ENCODE data around the gene EML1.

The EML1 gene

DNA sequence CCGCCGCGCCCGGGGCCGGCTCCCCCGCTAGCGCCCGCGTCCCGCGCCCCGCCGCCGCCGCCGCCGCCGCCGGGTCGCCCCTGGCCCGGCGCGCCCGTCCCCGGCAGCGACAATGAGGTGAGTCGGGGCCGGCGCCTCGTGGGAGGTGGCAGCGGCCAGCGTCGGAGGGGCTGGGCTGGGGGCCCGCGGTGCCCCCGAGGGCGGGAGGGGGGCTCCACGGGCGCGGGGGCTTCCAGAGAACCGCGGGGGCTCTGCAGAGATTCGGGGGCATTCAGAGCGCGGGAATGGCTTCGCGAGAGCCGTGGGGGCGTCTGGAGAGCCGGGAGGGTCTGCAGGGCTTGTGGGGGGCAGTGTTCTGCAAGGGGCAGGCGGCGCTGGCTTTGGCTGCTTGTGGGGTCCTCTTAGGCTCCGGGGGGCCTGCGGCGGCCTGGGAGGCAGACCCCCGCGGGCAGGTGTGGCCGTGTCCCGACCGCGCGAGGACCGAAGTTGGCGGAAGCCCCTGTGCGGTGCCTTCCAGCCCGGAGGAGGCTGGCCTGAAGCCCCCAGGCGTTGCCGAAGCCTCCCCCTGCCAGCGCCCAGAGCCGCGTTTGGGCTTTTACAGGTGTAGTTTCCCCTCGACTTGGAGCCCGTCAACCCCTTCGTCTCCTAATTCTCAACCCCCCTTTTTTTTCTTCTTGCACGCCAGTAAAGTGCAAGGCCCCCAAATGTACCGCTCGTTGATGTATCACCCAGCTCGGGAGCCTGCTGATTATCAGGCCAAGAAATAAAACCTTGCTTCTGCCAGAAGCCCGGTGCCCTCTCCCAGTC lies 178.9 kb downstream of the EML1 start:
- peak; percentile 12 for DNase-seq

DNA sequence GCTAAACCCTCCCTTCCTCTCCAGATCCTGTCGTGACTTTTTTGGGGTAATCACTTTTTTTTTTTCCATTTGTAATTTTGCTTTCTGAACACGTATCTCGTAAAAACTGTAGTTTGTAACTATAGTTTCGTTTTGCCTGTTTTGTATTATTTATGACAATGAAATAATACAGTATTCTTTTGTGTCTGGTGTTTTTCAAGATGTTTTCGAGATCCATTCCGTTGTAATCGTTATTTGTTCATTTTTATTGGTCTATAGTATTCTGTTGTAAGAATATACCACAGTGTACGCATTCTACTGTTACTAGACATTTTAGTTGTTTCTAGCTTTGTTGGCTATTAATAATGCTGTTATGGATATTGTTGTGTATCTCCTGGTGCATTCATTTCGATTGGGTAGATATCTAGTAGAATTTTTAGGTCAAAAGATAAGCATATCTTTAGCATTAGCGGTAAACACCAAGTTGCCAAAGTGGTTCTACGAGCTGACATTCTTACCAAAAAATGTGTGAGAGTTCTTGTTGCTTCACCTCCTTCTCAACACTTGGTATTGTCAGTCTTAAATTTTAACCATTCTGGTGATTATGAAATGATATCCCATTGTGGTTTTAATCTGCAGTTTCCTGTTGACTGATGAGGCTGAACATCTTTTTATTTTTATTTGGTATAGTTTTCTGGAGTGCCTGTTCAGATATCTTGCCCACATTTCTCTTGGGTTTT lies 179.7 kb downstream of the EML1 start:
- no peak for DNase-seq

DNA sequence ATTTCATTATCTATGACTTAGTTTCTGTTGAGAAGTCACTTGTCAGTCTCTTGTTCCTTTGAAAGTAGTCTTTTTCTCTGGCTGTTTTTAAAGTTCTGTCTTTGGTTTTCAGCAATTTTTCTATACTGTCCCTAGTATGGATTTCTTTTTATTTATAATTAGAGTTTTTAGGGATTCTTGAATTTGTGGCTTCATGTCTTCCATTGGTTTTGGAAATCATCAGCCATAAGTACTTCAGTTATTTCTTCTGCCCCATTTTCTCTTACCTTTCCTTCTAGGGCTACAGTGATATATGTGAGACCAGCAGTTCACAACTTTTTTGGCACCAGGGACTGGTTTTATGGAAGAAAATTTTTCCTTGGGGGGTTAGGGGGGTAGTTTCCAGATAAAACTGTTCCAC lies 182.0 kb downstream of the EML1 start:
- no peak for DNase-seq

DNA sequence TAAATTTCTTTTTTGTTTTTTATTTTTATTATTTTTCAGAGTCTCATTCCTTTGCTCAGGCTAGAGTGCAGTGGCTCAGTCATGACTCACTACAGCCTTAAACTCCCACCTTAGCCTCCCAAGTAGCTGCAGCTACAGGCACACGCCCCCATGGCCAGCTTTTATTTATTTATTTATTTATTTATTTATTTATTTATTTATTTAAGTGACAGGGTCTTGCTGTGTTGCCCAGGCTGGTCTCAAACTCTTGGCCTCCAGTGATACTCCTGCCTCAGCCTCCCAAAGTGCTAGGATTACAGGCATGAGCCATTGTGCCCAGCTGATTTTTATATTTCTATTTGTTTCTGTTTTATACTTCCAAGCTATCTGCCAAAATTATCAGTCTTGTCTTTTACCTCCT lies 182.8 kb downstream of the EML1 start:
- DNase-seq, result no peak

DNA sequence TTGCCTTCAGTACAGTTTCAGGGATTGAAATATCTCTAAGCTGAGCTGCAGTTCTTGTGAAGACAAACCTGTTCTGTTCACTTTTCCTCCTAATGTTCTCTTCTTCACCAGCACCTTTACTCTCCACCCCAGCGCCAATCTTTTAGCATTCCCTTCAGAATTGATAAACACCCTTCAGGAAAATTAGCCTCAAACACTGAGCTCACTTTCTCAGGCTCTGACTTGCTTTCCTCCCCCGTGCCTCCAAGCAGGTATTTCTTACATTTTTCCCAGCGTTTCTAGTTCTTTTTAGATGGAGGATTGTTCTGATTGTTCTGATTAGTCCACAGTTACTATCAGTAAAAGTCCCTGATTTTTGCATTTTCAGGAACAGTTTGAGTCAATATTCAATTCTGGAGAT lies 183.5 kb downstream of the EML1 start:
- no peak for DNase-seq

DNA sequence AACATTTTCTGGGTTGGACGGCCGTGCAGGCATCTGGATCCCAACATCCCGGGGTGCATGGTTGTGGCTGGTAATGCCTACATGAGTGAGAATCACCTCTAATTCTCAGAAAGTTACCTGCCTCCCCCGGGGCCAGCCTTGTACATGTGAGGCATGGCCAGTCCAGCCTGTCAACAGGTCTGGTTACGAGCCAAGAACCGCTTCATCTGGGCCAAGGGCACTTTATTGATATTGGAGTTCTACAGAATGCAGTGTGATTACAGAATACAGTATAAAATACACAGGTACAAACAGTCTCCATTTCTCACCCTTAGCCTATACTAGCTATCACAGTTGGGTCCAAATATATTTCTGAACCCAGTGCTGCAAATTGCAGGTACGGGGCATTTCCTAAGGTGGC lies 187.1 kb downstream of the EML1 start:
- DNase-seq, result no peak

DNA sequence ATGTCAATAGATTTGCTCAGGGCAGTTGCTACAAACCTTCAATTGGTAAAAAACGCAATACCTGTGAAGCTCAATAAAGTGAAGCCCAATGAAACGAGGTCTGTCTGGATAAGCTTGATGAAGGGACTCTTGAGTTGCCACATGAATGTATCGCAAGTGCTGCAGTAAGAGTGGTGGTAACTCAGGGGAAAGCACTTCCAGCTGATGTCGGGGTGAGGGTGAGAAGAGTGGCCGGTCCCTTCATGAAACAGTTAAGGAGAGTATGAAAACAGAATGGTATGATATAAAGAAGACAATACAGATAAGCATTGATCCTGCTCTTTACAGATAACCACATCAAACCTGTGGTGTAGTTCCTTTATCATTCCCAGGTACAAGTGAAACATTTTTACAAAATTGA lies 188.6 kb downstream of the EML1 start:
- DNase-seq, result no peak

DNA sequence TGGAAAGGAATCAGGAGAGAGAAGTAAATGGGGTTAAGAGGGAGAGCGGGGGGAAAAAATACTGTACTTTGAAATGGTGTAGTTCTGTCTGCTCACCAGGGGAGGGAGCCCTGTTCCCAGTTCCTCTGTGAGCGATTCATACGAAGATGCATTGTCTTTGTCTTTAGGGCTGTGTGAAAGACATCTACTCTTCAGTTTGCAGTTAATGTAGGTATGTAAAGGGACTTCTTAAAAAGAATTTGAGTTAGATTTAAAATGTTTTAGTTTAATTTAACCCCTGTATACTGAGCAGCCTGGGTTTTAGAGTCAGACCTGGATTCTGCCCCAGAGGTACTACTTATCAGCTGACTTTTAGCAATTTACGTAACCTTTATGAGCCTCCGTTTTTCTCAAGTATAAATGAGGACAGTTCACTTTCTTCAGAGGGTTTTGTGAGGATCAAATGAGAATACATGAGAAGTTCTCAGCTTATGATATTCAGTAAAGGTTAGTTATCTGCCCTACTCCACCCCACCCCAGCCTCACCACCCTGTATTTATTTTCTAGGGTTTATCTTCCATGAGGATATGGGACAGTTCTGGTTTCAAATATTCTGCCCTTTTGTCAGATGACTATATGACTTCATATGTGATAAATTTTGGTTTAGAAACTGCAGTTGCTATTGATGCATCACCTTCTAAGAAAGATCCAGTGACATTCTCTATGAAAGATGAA lies 189.5 kb downstream of the EML1 start:
- peak; percentile 39 for DNase-seq

DNA sequence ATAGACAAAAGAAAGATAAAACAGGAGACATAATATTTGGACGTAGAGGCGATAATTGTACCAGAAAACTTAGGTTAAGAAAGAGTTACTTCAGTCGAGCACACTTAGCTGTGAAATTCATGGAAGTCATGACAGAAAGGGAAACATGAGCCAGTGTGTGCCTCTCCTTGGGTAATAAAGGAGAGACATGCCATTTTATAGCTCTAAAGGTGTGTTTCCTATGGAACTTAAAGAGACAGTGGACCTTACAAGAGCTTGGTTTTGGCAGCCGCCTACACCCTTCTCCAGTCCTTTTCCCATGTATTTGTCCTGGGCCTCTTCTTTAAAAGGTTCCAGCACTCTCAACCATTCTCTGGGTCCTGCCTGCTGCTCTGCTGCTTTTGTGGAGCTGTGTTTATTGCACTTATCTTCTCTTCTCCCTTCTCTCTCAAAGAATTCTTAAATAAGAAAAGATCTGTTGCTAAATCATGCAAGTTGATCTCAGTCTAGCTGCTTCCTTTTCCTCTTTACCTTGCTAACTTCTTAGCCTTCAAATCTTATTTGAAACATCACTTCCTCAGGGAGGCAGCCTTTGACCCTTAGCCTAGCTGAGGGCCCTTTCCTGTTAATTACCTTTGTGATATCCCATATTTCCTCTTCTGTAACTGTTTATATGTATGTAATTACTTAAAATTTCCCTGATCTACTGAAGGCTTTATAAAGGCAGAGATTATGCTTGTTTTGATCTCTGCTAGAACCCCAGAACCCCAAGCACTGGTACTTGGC lies 190.2 kb downstream of the EML1 start:
- no peak for DNase-seq

DNA sequence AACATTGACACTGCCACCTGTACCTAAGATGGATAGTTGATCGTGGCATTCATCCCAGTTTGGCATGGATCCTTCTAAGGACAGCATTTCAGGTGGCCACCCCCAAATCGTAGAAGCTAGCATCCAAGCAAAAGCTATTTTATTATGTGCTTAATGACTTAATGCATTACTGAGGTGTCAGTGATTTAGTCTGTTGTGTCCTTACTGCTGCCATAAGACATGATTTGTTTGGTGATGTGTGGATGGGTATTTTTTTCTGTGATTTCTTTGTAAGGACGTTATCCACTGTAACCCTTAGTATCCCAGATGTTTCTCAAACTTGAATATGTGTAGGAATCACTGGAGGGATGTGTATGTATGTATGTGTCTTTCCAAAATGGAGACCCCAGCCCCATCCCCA lies 190.8 kb downstream of the EML1 start:
- DNase-seq, result no peak

DNA sequence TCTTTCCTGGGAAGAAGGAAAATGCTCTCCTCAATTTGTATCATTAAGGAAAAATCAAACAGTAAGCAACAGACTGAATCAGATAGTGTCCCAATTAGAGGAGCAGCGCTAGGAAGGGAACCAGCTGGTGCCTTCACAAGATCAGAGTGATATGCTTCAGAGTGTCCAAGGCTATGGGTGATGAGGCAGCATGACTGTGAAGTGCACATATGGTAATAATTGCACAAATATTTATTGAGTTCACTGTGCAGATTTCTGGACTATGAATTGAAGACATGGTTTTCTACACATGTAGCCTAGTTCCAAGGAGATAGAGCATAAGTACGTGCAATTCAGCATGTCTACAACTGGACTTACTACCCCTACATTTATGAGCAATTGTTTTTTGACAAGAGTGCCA lies 193.2 kb downstream of the EML1 start:
- DNase-seq, result no peak

DNA sequence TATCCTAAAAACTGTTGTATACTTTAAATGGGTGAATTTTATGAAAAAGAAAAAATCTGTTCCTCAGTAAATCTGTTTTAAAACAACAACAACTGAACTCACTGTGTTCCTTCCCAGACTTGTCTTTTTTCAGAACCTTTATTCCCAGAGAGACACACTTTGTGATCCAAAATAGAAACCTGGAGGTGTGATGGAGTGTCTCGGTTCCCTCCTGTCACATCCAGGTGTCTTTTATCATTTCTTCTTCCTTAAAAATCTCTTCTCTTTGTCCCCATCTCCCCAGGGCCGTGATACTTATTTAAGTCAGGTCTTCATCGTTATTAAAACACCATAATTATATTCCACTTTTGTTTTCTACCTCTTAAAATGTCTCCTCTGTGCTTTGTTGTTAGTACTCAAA lies 195.8 kb downstream of the EML1 start:
- no peak for DNase-seq

DNA sequence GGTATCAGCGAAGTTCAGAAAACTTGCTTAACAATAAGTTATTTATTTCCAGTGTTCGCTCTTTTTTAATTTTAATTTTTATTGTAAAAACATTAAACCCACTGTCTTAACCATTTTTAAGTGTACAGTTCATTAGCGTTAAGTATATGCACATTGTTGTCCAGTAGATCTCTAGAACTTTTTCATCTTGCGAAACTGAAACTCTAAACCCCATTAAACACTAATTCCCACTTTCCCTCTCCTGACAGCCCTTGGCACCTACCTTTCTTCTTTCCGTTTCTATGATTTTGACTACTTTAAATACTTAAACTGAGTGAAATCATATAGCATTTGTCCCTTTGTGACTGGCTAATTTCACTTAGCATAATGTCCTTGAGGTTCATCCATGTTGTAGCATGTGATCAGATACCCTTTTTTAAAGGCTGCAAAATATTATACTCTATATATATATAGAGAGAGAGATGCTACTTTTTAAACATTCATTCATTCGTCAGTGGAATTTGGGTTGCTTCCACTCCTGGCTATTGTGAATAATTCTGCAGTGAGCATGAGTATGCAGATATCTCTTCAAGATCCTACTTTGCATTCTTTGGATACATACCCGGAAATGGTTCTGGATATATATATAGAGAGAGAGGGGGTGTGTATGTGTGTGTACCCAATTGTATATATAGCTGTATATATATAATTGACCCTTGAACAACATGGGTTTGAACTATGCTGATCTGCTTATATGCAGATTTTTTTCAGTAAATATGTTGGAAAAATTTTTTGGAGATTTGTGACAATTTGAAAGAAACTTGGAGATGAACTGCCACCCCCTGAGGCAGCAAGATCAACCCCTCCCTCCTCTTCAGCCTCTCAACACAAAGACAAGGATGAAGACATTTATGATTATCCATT lies 197.3 kb downstream of the EML1 start:
- DNase-seq, result no peak

DNA sequence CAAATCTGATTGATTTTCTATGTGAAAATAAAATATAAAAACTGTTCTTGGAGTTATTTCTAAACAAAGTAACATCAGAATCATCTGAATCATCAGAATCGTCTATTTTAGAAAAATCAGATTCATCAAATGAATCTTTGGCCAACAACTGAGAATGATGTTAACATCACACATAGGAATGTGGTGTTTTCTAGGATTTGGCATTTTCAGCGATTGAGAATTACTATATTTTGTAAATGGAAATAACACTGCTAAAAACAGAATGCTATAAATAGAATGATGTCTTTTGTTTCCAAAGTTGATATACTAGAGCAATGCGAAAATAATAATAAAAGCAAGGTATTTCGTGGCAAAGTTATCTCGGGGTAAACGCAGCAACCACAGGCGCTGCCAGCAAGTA lies 198.1 kb downstream of the EML1 start:
- DNase-seq, result no peak
